SU-DHL-6 (cell line): ENCODE results near the gene KREMEN1.

ENCODE experiments used
- H2AFZ ChIP-seq: fragments of 200-600 bp; sonication (generic); 2 replicates; pipeline ENCODE4 v1.6.1; 2014; ENCODE audit warnings: low read depth, mild to moderate bottlenecking, moderate library complexity, mixed read lengths, antibody characterized with exemption, low read length; ENCODE audit not compliant: severe bottlenecking
- H3F3A ChIP-seq: fragments of 200-600 bp; shearing (Covaris generic); 2 replicates; pipeline ENCODE4 v1.6.0; 2016; ENCODE audit warnings: antibody characterized with exemption, mild to moderate bottlenecking; ENCODE audit not compliant: insufficient read depth
- H3K27ac ChIP-seq: fragments of 200-600 bp; sonication (generic); 2 replicates; pipeline ENCODE4 v1.5.1; 2016; ENCODE audit warnings: low read depth, mild to moderate bottlenecking, low read length, moderate library complexity, mixed read lengths
- H3K27me3 ChIP-seq: fragments of 200-600 bp; sonication (generic), shearing (Covaris generic); 2 replicates; pipeline ENCODE4 v1.6.0; 2014; ENCODE audit warnings: mild to moderate bottlenecking, low read length
- H3K36me3 ChIP-seq: fragments of 200-600 bp; sonication (generic); 2 replicates; pipeline ENCODE4 v1.6.1; 2014; ENCODE audit warnings: mild to moderate bottlenecking, low read length, mixed read lengths
- H3K4me2 ChIP-seq: fragments of 300-600, 200-600 bp; shearing (Covaris generic), sonication (generic); 2 replicates; pipeline ENCODE4 v1.6.0; 2014; ENCODE audit warnings: low read length, low read depth, mild to moderate bottlenecking; ENCODE audit not compliant: poor library complexity, severe bottlenecking
- H3K4me3 ChIP-seq: fragments of 200-600 bp; sonication (generic); 2 replicates; pipeline ENCODE4 v1.5.1; 2014; ENCODE audit warnings: antibody characterized with exemption, low read length, mild to moderate bottlenecking, mixed read lengths; ENCODE audit not compliant: insufficient read depth, poor library complexity, severe bottlenecking
- H3K79me2 ChIP-seq: fragments of 200-600 bp; sonication (generic); 2 replicates; pipeline ENCODE4 v1.6.1; 2014; ENCODE audit warnings: mild to moderate bottlenecking, low read length, moderate library complexity; ENCODE audit not compliant: insufficient read depth
- H3K9ac ChIP-seq: fragments of 200-600 bp; sonication (generic); 2 replicates; pipeline ENCODE4 v1.7.0; 2014; ENCODE audit warnings: mild to moderate bottlenecking, low read length
- H3K9me2 ChIP-seq: fragments of 200-600 bp; sonication (generic); replicated peaks from 2 replicates; pipeline ENCODE4 v1.6.1; 2014; ENCODE audit warnings: low read length; ENCODE audit not compliant: insufficient read depth
- H3K9me3 ChIP-seq: fragments of 200-600 bp; sonication (generic); 2 replicates; pipeline ENCODE4 v1.6.1; 2014; ENCODE audit warnings: low read length, mixed read lengths; ENCODE audit not compliant: insufficient read depth
- H4K20me1 ChIP-seq: fragments of 200-600 bp; sonication (generic); 2 replicates; pipeline ENCODE4 v1.6.1; 2014; ENCODE audit warnings: low read depth, mild to moderate bottlenecking, antibody characterized with exemption, low read length, moderate library complexity, mixed read lengths
- CTCF ChIP-seq: fragments of 200-600 bp; sonication (generic); IDR thresholded peaks from one replicate; pipeline ENCODE4 v1.5.1; 2017; ENCODE audit warnings: antibody characterized with exemption, mild to moderate bottlenecking, low read length, moderate library complexity; ENCODE audit not compliant: insufficient read depth, poor library complexity, severe bottlenecking
- EZH2phosphoT487 ChIP-seq: fragments of 200-600 bp; sonication (generic), shearing (Covaris generic); conservative IDR thresholded peaks from 2 replicates; pipeline ENCODE4 v1.6.1; 2018; ENCODE audit warnings: mild to moderate bottlenecking, antibody characterized with exemption, low read length, moderate library complexity, mixed read lengths

Gene KREMEN1

GRCh38 chr22:29152045-29152953, 79.5 kb downstream of the KREMEN1 start:
- H3K4me2 ChIP-seq: no peak overlapping the region
- H3K4me3 ChIP-seq: no peak overlapping the region
- no peak overlapping the region for H2AFZ ChIP-seq
- no peak overlapping the region for H3K9ac ChIP-seq
- no peaks in the 10 kb centered on the region for H3K79me2 ChIP-seq
- no peak for TF ChIP-seq EZH2phosphoT487
- TF ChIP-seq CTCF: no peak
- H3F3A ChIP-seq: no peaks in the 10 kb centered on the region
- H3K27me3 ChIP-seq: no peaks in the 10 kb centered on the region
- no peak overlapping the region for H3K27ac ChIP-seq
- H3K9me2 ChIP-seq: no peaks in the 10 kb centered on the region
- no peaks in the 10 kb centered on the region for H3K36me3 ChIP-seq
- H4K20me1 ChIP-seq: no peaks in the 10 kb centered on the region
- no peaks in the 10 kb centered on the region for H3K9me3 ChIP-seq

GRCh38 chr22:29152954-29153719, 80.3 kb downstream of the KREMEN1 start:
- no peaks in the 10 kb centered on the region for H3K79me2 ChIP-seq
- H2AFZ ChIP-seq: no peak overlapping the region
- H3K9me3 ChIP-seq: no peaks in the 10 kb centered on the region
- no peaks in the 10 kb centered on the region for H3K36me3 ChIP-seq
- TF ChIP-seq CTCF (no peak), EZH2phosphoT487 (no peak)
- no peak overlapping the region for H3K9ac ChIP-seq
- H3K27me3 ChIP-seq: no peaks in the 10 kb centered on the region
- no peaks in the 10 kb centered on the region for H4K20me1 ChIP-seq
- no peaks in the 10 kb centered on the region for H3F3A ChIP-seq
- no peaks in the 10 kb centered on the region for H3K9me2 ChIP-seq
- H3K4me3 ChIP-seq: no peak overlapping the region
- H3K4me2 ChIP-seq: no peak overlapping the region
- no peak overlapping the region for H3K27ac ChIP-seq

GRCh38 chr22:29154364-29155048, 81.7 kb downstream of the KREMEN1 start:
- no peak overlapping the region for H3K9ac ChIP-seq
- H3K4me2 ChIP-seq: no peak overlapping the region
- no peaks in the 10 kb centered on the region for H3K9me3 ChIP-seq
- TF ChIP-seq CTCF (peak; percentile 97), EZH2phosphoT487 (no peak)
- H3K4me3 ChIP-seq: no peak overlapping the region
- H3F3A ChIP-seq: no peaks in the 10 kb centered on the region
- no peaks in the 10 kb centered on the region for H3K27me3 ChIP-seq
- no peaks in the 10 kb centered on the region for H3K79me2 ChIP-seq
- H4K20me1 ChIP-seq: no peaks in the 10 kb centered on the region
- no peak overlapping the region for H3K27ac ChIP-seq
- no peaks in the 10 kb centered on the region for H3K9me2 ChIP-seq
- H2AFZ ChIP-seq: no peak overlapping the region
- no peaks in the 10 kb centered on the region for H3K36me3 ChIP-seq
